ENCODE data around the gene NDEL1.

The NDEL1 gene

DNA sequence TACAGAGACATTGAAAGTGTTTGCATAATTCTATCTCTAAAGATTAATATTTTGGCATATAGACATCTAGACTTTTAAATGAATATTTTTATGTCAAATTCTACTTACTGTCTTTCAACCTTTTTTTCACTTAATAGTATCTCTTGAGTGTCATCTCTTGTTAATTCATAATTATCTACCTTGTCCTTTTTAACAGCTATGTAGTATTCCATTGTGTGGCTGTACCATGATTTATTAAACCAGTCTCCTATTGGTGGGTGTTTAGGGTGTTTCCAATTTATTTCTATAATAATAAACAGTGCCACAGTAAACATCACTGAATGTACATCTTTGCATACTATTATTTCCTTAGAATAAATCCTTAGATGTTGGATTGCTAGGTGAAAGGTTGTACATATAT, 21.7 kb upstream of the NDEL1 start:
- no peak for DNase-seq (ENCODE audit: low spot score)

- no peak for DNase-seq (ENCODE audit: low spot score)
Observed at GRCh38 chr17:8417806-8418205, 17.9 kb upstream of the NDEL1 start.

DNA sequence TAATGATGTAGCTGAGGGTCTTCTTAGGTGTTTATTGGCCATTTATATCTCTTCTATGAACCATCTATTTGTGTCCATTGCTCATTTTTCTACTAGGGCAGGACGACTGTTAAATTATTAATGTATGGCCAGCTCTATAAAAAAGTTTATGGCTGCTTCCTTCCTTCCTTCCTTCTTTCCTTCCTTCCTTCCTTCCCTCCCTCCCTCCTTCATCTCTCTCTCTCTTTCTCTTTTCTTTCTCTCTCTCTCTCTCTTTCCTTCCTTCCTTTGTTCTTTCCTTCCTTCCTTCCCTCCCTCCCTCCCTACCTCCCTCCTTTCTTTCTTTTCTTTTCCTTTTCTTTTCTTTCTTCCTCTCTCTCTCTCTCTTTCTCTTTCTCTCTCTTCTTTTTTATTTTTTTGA, 17.2 kb upstream of the NDEL1 start:
- DNase-seq (ENCODE audit: low spot score) = no peak

GRCh38 chr17:8419305-8419704, 16.4 kb upstream of the NDEL1 start:
- DNase-seq (ENCODE audit: low spot score) = no peak

GRCh38 chr17:8420041-8420934, 15.4 kb upstream of the NDEL1 start:
- DNase-seq (ENCODE audit: low spot score) = no peak

GRCh38 chr17:8421571-8421970, 14.1 kb upstream of the NDEL1 start:
- DNase-seq (ENCODE audit: low spot score) = no peak

DNA sequence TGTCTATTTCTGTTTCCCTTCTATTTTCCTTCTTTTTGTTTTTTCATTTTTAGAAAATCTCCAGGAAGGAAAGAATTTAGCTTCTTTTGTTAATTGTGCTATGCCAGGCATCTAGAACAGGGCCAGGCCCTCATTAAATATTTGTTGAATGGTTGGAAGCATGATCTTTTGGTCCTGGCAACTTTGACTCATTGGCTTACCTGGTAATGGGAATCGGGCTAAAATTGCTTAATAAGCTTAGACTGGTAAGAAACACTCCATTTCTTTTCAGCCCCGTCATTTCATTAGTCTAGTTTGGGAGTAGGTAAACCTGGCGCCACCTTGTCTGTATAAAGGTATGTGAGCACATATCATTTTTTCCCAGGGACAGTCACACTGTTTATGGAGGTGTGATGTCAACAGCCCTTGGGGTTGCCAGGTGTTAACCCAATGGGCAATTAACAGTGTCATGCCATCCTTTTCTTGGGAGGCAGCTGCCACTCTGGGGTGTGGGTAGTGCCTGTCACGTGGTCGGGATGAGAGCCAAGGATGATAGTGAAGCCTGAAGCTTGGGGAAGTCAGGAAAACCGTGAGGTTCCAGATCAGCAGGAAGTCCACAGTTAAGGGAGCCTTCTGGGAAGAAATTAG, 9.5 kb upstream of the NDEL1 start:
- no peak for DNase-seq (ENCODE audit: low spot score)

- DNase-seq (ENCODE audit: low spot score) = no peak
Observed at GRCh38 chr17:8426802-8427201, 8.9 kb upstream of the NDEL1 start.

GRCh38 chr17:8430966-8431365, 4.7 kb upstream of the NDEL1 start:
- DNase-seq (ENCODE audit: low spot score) = no peak

GRCh38 chr17:8436169-8436843, 622 bp downstream of the NDEL1 start:
- DNase-seq (ENCODE audit: low spot score) = peak; percentile 70

GRCh38 chr17:8436844-8437171, 1.1 kb downstream of the NDEL1 start:
- DNase-seq (ENCODE audit: low spot score) = no peak

- no peak for DNase-seq (ENCODE audit: low spot score)
Observed at GRCh38 chr17:8438441-8438840, 2.8 kb downstream of the NDEL1 start.

DNA sequence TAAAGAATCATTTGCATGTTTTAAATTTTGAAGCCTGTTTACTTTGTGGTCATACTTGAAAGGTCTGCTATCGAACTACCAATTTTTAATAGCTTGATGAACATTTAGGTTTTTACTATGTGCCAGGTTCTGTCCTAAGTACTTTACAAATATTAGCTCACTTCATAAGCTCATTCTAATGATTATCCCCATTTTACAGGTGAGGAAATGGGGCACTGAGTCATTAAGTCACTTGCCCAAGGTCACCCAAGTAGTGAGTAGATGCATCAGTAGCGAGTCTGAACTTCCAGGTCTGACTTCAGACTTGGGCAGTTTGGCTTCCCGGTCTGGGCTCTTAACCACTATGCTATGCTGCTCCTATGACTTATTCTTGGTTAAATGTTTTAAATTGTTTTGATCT, 4.0 kb downstream of the NDEL1 start:
- DNase-seq (ENCODE audit: low spot score) = no peak

DNA sequence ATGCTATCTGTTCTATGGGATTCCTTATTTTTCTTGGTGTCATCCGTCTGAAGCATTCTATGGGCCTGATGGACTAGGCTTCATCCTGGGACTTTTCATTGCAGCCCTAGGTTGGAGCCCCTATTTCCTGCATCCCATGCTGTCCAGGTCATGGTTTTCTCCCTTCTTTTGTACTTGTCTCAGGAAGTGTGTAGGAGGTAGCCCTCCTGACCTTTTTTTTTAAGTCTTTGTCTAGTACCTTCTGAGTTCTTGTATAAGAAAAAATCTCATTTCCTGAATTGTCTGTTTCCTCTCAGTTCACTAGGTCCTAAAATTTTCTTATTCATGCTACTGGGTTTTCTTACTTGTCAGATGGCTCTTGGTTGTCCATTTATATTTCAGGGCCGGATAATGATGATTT, 6.0 kb downstream of the NDEL1 start:
- no peak for DNase-seq (ENCODE audit: low spot score)

DNA sequence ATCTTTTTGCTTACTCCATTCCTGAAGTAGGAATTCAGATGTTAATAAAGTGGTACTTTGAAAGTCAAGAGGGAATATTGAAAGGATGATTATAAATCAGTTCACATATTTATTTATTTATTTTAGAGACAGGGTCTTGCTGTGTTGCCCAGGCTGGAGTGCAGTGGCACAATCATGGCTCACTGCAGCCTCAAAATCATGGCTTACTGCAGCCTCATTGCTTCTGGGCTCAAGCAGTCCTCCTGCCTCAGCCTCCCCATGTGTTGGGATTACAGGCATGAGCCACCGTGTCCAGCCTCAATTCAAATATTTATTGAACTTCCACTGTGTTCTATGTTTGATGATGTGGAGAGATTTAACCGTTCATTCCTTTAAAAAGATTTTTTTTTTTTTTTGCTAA, 6.6 kb downstream of the NDEL1 start:
- no peak for DNase-seq (ENCODE audit: low spot score)

DNA sequence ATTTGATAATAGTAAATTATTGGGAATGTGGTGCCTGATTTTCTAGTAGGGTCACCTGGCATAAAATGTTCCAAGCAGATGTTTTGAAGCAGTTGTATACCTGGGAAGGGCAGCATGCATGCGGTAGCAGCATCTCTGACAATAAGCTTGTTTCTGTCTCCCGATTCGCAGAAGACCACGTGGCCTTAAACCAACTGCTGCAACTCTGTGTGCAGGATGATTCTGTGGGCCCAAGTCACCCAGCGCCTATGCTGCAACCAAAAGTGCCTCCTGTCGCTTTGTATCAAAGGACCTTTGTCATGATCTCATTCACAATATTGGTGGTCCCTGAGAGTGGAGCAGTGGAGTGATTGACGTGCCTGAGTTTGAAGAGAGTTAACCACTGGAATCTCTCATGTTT, 8.1 kb downstream of the NDEL1 start:
- DNase-seq (ENCODE audit: low spot score) = no peak

DNA sequence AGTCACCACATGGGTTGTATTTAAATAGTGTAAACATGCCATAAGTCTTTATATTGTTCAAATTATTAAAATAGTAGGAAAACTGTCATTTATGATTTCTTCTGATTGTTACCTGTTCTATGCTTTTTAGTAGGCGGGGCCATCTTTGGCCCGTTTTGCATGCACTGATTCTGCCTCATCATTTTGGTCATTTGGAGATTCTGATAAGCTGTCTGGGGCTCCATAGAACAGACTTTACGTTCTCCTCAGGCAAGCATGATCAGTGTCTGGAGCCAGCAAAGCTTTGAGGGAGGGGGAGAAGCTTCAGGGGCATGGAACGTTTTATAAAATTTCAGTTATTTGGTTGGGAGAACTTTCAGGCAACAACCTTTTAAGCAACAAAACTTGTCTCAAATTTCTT, 8.8 kb downstream of the NDEL1 start:
- no peak for DNase-seq (ENCODE audit: low spot score)

DNA sequence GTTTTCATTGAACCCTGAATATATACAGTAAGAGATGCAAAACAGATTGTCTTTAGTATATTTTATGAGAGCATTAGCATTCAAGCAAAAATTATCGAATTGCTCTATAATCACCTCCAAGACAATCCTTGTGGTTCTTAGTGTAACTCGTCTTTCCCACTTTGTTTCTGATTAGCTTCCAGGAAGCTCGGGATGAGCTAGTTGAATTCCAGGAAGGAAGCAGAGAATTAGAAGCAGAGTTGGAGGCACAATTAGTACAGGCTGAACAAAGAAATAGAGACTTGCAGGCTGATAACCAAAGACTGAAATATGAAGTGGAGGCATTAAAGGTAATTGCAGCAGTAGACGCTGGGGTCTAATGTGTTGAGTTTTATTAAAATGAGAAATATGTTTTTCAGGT, 9.9 kb downstream of the NDEL1 start:
- no peak for DNase-seq (ENCODE audit: low spot score)

DNA sequence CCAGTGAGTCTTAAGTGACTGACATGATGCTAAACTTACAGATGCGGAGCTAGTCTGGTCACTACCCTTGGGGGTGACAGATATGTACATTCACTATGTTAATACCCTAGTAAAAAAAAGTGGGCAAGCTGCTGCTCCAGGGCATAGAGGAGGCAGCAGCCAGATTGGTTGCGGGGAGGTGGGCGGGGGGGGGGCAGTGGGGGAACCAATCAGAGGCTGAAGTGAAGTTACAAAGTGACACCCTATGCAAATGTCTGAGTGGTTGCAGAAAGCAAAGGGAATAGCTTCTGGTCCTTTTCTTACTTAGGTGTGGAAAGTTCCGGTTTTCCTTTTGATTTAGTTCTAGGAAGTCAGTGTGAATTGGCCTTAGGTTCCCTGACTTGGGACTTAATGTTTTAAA, 12.1 kb downstream of the NDEL1 start:
- peak; percentile 82 for DNase-seq (ENCODE audit: low spot score)

- no peak for DNase-seq (ENCODE audit: low spot score)
Observed at GRCh38 chr17:8448310-8448709, 12.6 kb downstream of the NDEL1 start.

GRCh38 chr17:8451933-8452614, 16.4 kb downstream of the NDEL1 start:
- DNase-seq (ENCODE audit: low spot score) = no peak

- no peak for DNase-seq (ENCODE audit: low spot score)
Observed at GRCh38 chr17:8453326-8453725, 17.6 kb downstream of the NDEL1 start.

Data from iPS-NIHi11 (cell line).